ENCODE data around the gene SEC24D.
A peak's percentile ranks its signal among the peaks of the same experiment; 100 is the strongest.

SEC24D gene

GRCh38 chr4:118839221-118839927 is 3.4 kb upstream of the SEC24D start:
- no peak for DNase-seq

GRCh38 chr4:118837121-118837507 is 1.2 kb upstream of the SEC24D start:
- DNase-seq, result no peak

GRCh38 chr4:118836301-118837120 is 585 bp upstream of the SEC24D start:
- DNase-seq, result no peak

- peak; percentile 15 for DNase-seq
Measured at GRCh38 chr4:118834960-118835569, 861 bp downstream of the SEC24D start.

- no peak for DNase-seq
Measured at GRCh38 chr4:118834070-118834469, 1.9 kb downstream of the SEC24D start.

- DNase-seq, result no peak
Measured at GRCh38 chr4:118833192-118833820, 2.6 kb downstream of the SEC24D start.

- no peak for DNase-seq
Measured at GRCh38 chr4:118829107-118829506, 6.8 kb downstream of the SEC24D start.

- DNase-seq, result no peak
Measured at GRCh38 chr4:118826723-118827444, 9.0 kb downstream of the SEC24D start.

GRCh38 chr4:118825799-118826198 is 10.1 kb downstream of the SEC24D start:
- DNase-seq, result no peak

GRCh38 chr4:118824141-118824540 is 11.8 kb downstream of the SEC24D start:
- no peak for DNase-seq

- DNase-seq, result peak; percentile 89
Measured at GRCh38 chr4:118823471-118823870, 12.5 kb downstream of the SEC24D start.

- no peak for DNase-seq
Measured at GRCh38 chr4:118821590-118822293, 14.2 kb downstream of the SEC24D start.

- DNase-seq, result no peak
Measured at GRCh38 chr4:118817178-118817930, 18.6 kb downstream of the SEC24D start.

GRCh38 chr4:118816538-118817177 is 19.3 kb downstream of the SEC24D start:
- no peak for DNase-seq

- no peak for DNase-seq
Measured at GRCh38 chr4:118814891-118815290, 21.0 kb downstream of the SEC24D start.

- DNase-seq, result peak; percentile 51
Measured at GRCh38 chr4:118814058-118814457, 21.9 kb downstream of the SEC24D start.

- DNase-seq, result no peak
Measured at GRCh38 chr4:118813561-118813960, 22.4 kb downstream of the SEC24D start.

- no peak for DNase-seq
Measured at GRCh38 chr4:118811832-118812231, 24.1 kb downstream of the SEC24D start.

- DNase-seq, result no peak
Measured at GRCh38 chr4:118810991-118811764, 24.7 kb downstream of the SEC24D start.

- DNase-seq, result no peak
Measured at GRCh38 chr4:118807659-118808058, 28.3 kb downstream of the SEC24D start.

Data from NCI-H2029 treated with DMSO at 0.1 percent for 48 hours (cell line).